ENCODE measurements around the gene NFATC3. TPM values are rescaled to one million over a fixed set of nuclear protein-coding genes. Genes with fewer than 3 reads are reported as not detected.

The NFATC3 gene
- total RNA-seq, 1 experiment from 2014 or later, result 33.0 TPM

DNA sequence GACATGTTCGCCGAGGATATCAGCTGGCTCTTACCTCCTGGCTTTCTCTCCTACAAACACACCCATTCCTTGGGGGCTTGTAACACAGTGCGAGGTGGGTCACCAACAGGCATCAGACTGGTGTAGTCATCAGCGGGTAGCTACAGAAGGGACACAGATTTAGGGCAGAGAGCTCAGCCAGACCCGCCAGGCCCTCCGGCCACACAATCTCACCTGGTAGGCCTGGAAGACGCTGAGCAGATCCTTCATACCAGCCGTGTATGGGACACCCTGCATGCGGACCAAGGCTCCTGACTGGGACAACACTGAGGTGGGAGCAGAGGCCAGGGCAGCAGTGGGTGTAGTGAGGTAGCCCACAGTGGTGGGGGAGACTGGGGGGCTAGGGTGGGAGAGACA lies 145.0 kb downstream of the NFATC3 start:
- no peaks in the 10 kb centered on the region for H3K79me1 ChIP-seq (ENCODE audit: insufficient read depth, low read depth, low read length, poor library complexity, severe bottlenecking)
- Mint-ChIP-seq H3K9me3 (no peaks in the 10 kb centered on the region), H3K4me1 (peaks cover 16 to 19% of the 10 kb centered on the region in 2 experiments), H3K4me3 (no peak overlapping the region), H3K27ac (no peak overlapping the region), H3K36me3 (ENCODE audit: insufficient read depth in 1 of 3, low read depth in 3 of 3) (peaks cover 10 to 53% (median 46%) of the 10 kb centered on the region in 3 experiments; a peak in 6 of 7 replicates), H3K27me3 (ENCODE audit: low read depth) (no peaks in the 10 kb centered on the region)
- H3K27me3 ChIP-seq (ENCODE audit: insufficient read depth, low read length), result no peaks in the 10 kb centered on the region
- no peak overlapping the region for H3K14ac ChIP-seq (ENCODE audit: insufficient read depth, low read length)
- no peak overlapping the region for H3K4me2 ChIP-seq (ENCODE audit: insufficient read depth, insufficient read length, low read length)
- H4K20me1 ChIP-seq (ENCODE audit: control insufficient read depth, insufficient read depth, insufficient read length), result no peaks in the 10 kb centered on the region
- H3K18ac ChIP-seq (ENCODE audit: insufficient read length, low read depth, low read length), result no peak overlapping the region
- H3K4me1 ChIP-seq (ENCODE audit: insufficient read depth, low read length), result no peaks in the 10 kb centered on the region; the same call in 1 of the 2 replicates
- no peak overlapping the region for H4K5ac ChIP-seq (ENCODE audit: insufficient read length, low read depth, low read length)
- no peak overlapping the region for H2BK12ac ChIP-seq (ENCODE audit: insufficient read length, low read depth, low read length)
- DNase-seq, result no peak
- H3K9ac ChIP-seq (ENCODE audit: extremely low read depth, insufficient read length, low read length), result no peak overlapping the region
- H2BK15ac ChIP-seq (ENCODE audit: low read depth, low read length), result no peak overlapping the region
- H2AK5ac ChIP-seq (ENCODE audit: insufficient read length, low read length), result no peak overlapping the region
- no peaks in the 10 kb centered on the region; the same call in 1 of the 2 replicates for H3K79me2 ChIP-seq (ENCODE audit: insufficient read depth, low read length)
- H3K4ac ChIP-seq (ENCODE audit: low read depth, low read length), result no peak overlapping the region
- H3K23ac ChIP-seq (ENCODE audit: insufficient read length, low read depth, low read length), result no peak overlapping the region
- no peaks in the 10 kb centered on the region for H3K9me3 ChIP-seq (ENCODE audit: control insufficient read depth, low read depth, low read length)
- H3K27ac ChIP-seq (ENCODE audit: insufficient read length, low read depth, low read length), result no peak overlapping the region
- no peak overlapping the region for H3T11ph ChIP-seq (ENCODE audit: low read length)
- H4K8ac ChIP-seq (replicated peaks; ENCODE audit: insufficient read length, low read depth, low read length), result no peak overlapping the region
- H4K91ac ChIP-seq (ENCODE audit: insufficient read length, low read depth, low read length), result no peak overlapping the region
- H2AFZ ChIP-seq (ENCODE audit: low read length), result no peak overlapping the region
- TF ChIP-seq, protein P1, sequence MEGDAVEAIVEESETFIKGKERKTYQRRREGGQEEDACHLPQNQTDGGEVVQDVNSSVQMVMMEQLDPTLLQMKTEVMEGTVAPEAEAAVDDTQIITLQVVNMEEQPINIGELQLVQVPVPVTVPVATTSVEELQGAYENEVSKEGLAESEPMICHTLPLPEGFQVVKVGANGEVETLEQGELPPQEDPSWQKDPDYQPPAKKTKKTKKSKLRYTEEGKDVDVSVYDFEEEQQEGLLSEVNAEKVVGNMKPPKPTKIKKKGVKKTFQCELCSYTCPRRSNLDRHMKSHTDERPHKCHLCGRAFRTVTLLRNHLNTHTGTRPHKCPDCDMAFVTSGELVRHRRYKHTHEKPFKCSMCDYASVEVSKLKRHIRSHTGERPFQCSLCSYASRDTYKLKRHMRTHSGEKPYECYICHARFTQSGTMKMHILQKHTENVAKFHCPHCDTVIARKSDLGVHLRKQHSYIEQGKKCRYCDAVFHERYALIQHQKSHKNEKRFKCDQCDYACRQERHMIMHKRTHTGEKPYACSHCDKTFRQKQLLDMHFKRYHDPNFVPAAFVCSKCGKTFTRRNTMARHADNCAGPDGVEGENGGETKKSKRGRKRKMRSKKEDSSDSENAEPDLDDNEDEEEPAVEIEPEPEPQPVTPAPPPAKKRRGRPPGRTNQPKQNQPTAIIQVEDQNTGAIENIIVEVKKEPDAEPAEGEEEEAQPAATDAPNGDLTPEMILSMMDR (conservative IDR thresholded peaks at IDR 0.05), result no peak
- no peak overlapping the region for H2BK20ac ChIP-seq (ENCODE audit: low read depth, low read length, poor library complexity, severe bottlenecking)
- WGBS (ENCODE audit: extremely low coverage, insufficient read length, low lambda C conversion rate), result no CpG with 5 or more reads among the region's 9 CpGs
- no peak overlapping the region for H3K56ac ChIP-seq (ENCODE audit: insufficient read length, low read depth, low read length)
- H2BK120ac ChIP-seq (ENCODE audit: low read depth, low read length, poor library complexity, severe bottlenecking), result no peak overlapping the region
- H3K23me2 ChIP-seq (ENCODE audit: insufficient read length, low read depth, low read length, poor library complexity, severe bottlenecking), result peaks cover 8% of the 10 kb centered on the region
- H2BK5ac ChIP-seq (ENCODE audit: insufficient read length, low read length), result no peak overlapping the region
